LNCAP (cell line): ENCODE measurements around the gene POU2F2.
A peak's percentile ranks its signal among the peaks of the same experiment; 100 is the strongest.

Experiments
- TF ChIP-seq, protein P1 (sequence below): fragments of 450-650 bp; IDR thresholded peaks from 2 replicates; pipeline ENCODE4 v1.5.1; 2017; ENCODE audit warnings: mild to moderate bottlenecking

POU2F2 gene

DNA sequence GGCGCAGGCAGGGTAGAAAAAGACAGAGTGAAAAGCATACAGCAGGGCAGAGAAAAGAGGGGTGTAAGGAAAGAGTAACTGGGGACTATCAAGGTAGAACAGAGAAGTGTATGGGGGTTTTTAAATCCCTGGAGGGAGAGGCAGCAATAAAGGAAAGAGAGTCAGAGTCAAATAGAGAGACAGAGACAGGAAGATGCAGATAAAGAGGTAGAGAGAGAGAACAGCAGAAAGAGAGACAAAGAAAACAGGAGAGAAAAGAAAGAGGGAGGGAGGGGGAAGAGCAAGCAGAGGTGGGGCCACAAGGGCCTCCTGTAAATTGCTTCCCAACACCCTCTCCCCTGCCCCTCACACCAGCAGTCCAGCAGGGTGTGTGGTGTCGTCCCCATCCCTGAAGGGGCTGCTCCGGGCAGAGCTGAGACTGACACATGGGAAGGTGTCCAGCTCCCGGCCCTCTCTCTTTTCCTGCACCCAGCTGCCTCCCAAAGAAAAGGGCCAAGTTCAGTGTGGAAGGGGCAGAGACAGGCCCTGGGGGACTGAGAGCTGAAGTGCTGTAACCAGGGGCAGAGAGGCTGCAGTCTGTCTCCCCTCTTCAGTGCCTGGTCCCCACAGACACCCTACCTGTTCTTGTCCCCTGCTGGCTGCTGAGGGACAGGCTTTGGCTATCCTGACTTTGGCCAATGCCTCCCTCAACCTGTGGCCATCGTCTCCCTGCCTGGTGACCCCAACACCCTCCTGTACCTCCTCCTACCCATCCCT is 17.4 kb upstream of the POU2F2 start:
- TF ChIP-seq, protein P1, sequence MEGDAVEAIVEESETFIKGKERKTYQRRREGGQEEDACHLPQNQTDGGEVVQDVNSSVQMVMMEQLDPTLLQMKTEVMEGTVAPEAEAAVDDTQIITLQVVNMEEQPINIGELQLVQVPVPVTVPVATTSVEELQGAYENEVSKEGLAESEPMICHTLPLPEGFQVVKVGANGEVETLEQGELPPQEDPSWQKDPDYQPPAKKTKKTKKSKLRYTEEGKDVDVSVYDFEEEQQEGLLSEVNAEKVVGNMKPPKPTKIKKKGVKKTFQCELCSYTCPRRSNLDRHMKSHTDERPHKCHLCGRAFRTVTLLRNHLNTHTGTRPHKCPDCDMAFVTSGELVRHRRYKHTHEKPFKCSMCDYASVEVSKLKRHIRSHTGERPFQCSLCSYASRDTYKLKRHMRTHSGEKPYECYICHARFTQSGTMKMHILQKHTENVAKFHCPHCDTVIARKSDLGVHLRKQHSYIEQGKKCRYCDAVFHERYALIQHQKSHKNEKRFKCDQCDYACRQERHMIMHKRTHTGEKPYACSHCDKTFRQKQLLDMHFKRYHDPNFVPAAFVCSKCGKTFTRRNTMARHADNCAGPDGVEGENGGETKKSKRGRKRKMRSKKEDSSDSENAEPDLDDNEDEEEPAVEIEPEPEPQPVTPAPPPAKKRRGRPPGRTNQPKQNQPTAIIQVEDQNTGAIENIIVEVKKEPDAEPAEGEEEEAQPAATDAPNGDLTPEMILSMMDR, result no peak

DNA sequence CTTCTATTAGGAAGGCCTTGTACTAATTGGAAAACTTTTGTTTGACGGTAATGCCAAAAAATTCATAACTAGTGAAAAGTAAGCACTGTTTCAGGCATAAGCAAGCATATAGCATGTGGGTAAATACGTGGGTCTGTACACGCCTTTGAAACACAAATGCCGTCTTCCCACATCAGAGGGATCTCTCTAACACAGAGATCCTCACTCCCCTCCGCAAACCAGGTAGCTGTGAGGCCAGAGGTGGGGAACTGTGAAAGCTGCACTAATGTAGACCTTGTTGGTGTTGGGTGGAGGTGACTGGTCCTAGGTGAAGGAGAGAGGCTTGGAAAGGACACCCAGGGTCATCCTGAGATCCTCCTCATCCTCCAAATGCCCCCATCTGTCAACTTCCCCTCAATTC is 16.0 kb upstream of the POU2F2 start:
- TF ChIP-seq, protein P1, result no peak

DNA sequence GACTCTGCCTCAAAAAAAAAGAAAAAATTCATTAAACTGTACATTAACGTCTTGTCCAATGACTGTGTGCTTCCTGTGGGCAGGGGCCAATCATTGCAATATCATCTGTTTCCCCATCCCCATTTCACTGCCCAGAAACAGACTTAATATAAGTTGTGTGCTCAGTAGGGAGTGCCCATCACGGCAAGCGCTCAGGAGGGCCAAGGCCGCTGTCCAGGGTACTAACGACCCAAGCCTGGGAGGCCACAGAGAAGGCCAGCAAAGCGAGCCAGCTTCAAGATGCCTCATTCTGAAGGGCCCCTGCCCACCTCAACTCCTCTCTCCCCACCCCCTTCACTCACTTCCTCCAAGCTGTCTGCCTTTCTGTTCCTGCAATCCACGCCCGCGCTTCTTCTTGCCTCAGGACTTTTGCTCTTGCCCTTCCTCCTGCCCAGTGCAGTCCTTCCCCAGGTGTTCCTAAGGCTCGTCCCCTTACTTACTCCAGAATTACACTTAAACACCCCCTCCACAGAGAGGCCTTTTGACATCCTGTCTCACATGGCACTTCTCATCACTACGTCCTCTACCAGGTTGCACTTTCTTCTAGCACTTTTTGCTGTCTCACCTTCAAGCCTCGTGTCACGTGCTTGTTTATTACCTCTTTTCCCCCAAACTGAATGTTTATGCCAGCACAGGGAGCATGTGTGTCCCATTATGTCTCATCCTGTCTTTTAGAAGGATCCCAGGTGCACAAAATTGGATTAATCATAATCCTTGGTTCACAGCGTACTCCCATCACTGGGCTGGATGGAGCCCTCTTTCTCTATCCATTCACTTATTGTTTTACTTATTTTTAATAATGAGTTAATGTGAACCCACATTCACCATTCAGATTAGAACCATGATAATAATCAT is 11.3 kb upstream of the POU2F2 start:
- TF ChIP-seq, protein P1, result no peak

DNA sequence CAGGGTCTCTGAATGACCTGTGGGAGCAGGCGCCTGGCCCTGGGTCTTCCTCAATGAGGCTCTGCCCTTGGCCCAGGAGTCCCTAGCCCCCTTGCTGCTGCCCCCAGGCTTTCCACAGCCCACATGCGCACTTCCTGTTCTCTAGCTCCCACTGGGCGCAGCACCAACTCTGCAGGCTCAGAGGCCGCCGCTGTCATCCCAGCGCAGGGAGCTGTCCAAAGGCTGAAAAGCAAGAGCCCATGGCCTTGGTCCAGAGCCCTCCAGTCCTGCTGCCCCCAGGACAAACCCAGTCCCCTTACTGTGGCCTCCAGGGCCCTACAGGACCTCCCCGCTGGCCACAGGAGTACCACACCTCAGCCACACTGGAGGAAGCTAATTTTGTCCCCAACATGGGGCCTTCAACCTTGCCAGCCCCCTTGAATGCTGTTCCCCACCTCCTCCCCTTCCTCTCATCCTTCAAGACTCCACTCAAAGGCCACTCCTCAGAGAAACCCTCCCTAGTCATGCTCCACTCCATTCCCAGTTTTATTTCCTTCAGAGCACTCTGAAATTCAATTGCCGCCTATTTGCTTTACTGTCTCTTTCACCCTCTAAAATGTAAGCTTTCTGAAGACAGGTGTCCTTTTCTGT is 8.0 kb upstream of the POU2F2 start:
- TF ChIP-seq, protein P1, result no peak

DNA sequence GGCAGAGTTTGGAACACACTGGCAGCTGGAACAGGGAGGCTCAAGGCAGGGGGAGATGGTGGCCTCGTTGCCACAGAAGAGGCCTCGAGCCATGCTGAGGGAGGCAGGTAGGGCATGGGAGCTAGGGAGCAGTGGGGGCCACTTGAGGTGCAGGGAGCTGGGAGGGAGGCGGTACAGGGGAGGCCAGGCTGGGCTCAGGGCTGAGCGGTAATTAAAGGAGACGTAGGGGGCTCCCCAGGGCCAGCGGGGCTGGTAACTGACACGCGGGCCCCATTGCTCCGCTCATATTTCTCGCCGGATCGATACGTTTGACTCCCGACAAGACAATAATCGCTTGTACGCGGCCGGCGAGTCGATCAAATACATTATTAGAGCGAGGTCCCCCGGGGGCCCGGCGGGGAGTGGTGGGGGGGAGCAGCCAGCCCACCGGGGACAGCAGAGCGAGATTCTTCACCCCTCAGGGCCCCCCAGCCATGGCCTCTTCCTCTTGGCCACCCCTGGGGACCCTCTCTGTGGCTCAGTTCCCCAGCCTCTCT is 2.4 kb upstream of the POU2F2 start:
- TF ChIP-seq, protein P1, result no peak

DNA sequence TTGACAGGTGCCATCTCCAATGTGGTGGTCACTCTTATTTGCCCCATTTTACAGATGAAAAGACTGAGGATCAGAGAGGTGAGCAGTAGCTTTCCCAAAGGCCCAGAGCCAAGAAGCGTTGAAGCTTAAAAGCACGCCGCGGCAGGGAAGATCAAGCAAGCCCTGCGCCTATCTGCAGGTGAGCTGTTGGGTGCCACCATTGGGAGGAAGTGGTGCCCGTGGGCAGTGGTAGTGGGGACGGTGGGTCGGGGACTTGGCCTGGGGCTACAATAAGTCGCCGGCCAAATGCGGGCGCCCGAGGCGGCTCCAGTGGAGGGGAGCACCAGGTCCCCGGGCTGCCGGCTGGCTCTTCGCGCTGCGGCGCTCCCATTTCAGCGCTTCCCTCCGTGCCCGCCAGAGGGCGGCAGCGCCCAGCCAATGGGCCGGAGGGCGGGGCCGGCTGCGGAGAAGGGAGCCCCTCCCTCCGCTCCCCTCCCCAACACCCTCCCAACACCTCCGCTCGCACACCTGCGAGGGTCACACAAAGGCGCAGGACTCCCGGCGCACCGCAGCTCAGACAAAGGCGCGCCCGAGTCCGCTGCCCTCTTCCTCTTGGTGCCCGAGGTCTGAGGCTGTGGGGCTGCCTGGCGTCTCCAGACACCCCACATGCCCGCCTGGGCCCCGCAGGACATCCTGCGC is 744 bp upstream of the POU2F2 start:
- TF ChIP-seq, protein P1, result peak; percentile 60
